ENCODE results near the gene SLC39A11. TPM values are rescaled to one million over a fixed set of nuclear protein-coding genes. Genes with fewer than 3 reads are reported as not detected.
A peak's percentile ranks its signal among the peaks of the same experiment; 100 is the strongest.

The SLC39A11 gene
- total RNA-seq, 2 experiments from 2014 or later = 25.6 to 51.5 TPM

- Histone ChIP-seq H3K79me2 (ENCODE audit: insufficient read depth, low read depth, low read length) (no peaks in the 10 kb centered on the region), H2AFZ (ENCODE audit: low read length) (no peak overlapping the region), H3K9me3 (ENCODE audit: low read length) (peaks cover 13% of the 10 kb centered on the region), H3K4me1 (ENCODE audit: insufficient read depth, low read length, poor library complexity, severe bottlenecking) (peaks cover 10% of the 10 kb centered on the region), H4K20me1 (ENCODE audit: insufficient read depth, low read length) (no peaks in the 10 kb centered on the region), H3K4me2 (ENCODE audit: low read length) (no peak overlapping the region), H3K27ac (ENCODE audit: low read depth, low read length, poor library complexity, severe bottlenecking) (no peak overlapping the region), H3K36me3 (ENCODE audit: insufficient read depth, low read length) (no peaks in the 10 kb centered on the region; the same call in 1 of the 2 replicates), H3K4me3 (ENCODE audit: low read depth, low read length, poor library complexity, severe bottlenecking) (no peak overlapping the region), H3K9me2 (ENCODE audit: insufficient read depth, low read length) (no peaks in the 10 kb centered on the region)
- BruUV-seq (replicated peaks) = no TSS peak
- POLR2A ChIA-PET = interaction anchor here (0.6 to 0.8 kb wide), 3 partner anchors 9 to 32 kb away, joined by 3 to 6 read pairs (median 3); no protein-coding TSS in a partner anchor
- intact Hi-C loops (cut with micrococcal nuclease; ENCODE audit: unreplicated experiment) = no loop called here
- CTCF ChIA-PET (ENCODE audit: unreplicated experiment) = interaction anchor here (0.7 kb wide), 1 partner anchor 79 kb away, joined by 3 read pairs; no protein-coding TSS in a partner anchor
- peak; percentile 11 for DNase-seq (ENCODE audit: low spot score)
- TF ChIP-seq, protein P1, sequence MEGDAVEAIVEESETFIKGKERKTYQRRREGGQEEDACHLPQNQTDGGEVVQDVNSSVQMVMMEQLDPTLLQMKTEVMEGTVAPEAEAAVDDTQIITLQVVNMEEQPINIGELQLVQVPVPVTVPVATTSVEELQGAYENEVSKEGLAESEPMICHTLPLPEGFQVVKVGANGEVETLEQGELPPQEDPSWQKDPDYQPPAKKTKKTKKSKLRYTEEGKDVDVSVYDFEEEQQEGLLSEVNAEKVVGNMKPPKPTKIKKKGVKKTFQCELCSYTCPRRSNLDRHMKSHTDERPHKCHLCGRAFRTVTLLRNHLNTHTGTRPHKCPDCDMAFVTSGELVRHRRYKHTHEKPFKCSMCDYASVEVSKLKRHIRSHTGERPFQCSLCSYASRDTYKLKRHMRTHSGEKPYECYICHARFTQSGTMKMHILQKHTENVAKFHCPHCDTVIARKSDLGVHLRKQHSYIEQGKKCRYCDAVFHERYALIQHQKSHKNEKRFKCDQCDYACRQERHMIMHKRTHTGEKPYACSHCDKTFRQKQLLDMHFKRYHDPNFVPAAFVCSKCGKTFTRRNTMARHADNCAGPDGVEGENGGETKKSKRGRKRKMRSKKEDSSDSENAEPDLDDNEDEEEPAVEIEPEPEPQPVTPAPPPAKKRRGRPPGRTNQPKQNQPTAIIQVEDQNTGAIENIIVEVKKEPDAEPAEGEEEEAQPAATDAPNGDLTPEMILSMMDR (conservative IDR thresholded peaks at IDR 0.05; ENCODE audit: low read length) = peak; percentile 40
- no peak for TF ChIP-seq EZH2phosphoT487 (IDR thresholded peaks at IDR 0.05; ENCODE audit: borderline replicate concordance, low read depth, low read length)
These were observed 78.4 kb downstream of the SLC39A11 start for GRCh38 chr17:73013816-73014663.

- CTCF ChIA-PET (ENCODE audit: unreplicated experiment) = interaction anchor here (0.7 kb wide), 1 partner anchor 80 kb away, joined by 3 read pairs; no protein-coding TSS in a partner anchor
- POLR2A ChIA-PET = interaction anchor here (0.6 to 0.8 kb wide), 3 partner anchors 10 to 31 kb away, joined by 3 to 6 read pairs (median 3); no protein-coding TSS in a partner anchor
- Histone ChIP-seq H4K20me1 (ENCODE audit: insufficient read depth, low read length) (no peaks in the 10 kb centered on the region), H3K9me3 (ENCODE audit: low read length) (peaks cover 6% of the 10 kb centered on the region; the same call in 1 of the 2 replicates), H3K4me3 (ENCODE audit: low read depth, low read length, poor library complexity, severe bottlenecking) (no peak overlapping the region), H3K4me2 (ENCODE audit: low read length) (no peak overlapping the region), H3K36me3 (ENCODE audit: insufficient read depth, low read length) (no peaks in the 10 kb centered on the region; the same call in 1 of the 2 replicates), H3K79me2 (ENCODE audit: insufficient read depth, low read depth, low read length) (no peaks in the 10 kb centered on the region), H3K9me2 (ENCODE audit: insufficient read depth, low read length) (no peaks in the 10 kb centered on the region), H2AFZ (ENCODE audit: low read length) (no peak overlapping the region), H3K4me1 (ENCODE audit: insufficient read depth, low read length, poor library complexity, severe bottlenecking) (peaks cover 10% of the 10 kb centered on the region), H3K27ac (ENCODE audit: low read depth, low read length, poor library complexity, severe bottlenecking) (no peak overlapping the region)
- no peak for TF ChIP-seq EZH2phosphoT487 (IDR thresholded peaks at IDR 0.05; ENCODE audit: borderline replicate concordance, low read depth, low read length)
- TF ChIP-seq, protein P1 (conservative IDR thresholded peaks at IDR 0.05; ENCODE audit: low read length) = no peak
- intact Hi-C loops (cut with micrococcal nuclease; ENCODE audit: unreplicated experiment) = no loop called here
- no TSS peak for BruUV-seq (replicated peaks)
- DNase-seq (ENCODE audit: low spot score) = peak; percentile 45
These were observed 79.2 kb downstream of the SLC39A11 start for GRCh38 chr17:73013301-73013700.

Measured in OCI-LY7 (cell line).